Measurements from ENCODE around the gene EGF. TPM values are rescaled to one million over a fixed set of nuclear protein-coding genes. Genes with fewer than 3 reads are reported as not detected.

EGF gene
- total RNA-seq, 1 experiment from 2014 or later = 0.25 TPM

- no peaks in the 10 kb centered on the region for H3K36me3 ChIP-seq (ENCODE audit: control insufficient read depth, insufficient read depth, low read length)
- BruUV-seq (replicated peaks) = no TSS peak
- no peak for DNase-seq
- ChIA-PET POLR2A (no interaction called here), CTCF (no interaction called here)
- H3K27me3 Mint-ChIP-seq (ENCODE audit: insufficient read depth, unreplicated experiment) = no peaks in the 10 kb centered on the region
- no peak for TF ChIP-seq CTCF (IDR thresholded peaks at IDR 0.05; ENCODE audit: insufficient read depth in 1 of 2, low read depth in 1 of 2, low read length in 1 of 2, severe bottlenecking in 1 of 2, unreplicated experiment in 1 of 2)
- no peaks in the 10 kb centered on the region for H3K9me3 Mint-ChIP-seq (ENCODE audit: unreplicated experiment)
- no peaks in the 10 kb centered on the region for H3K4me1 ChIP-seq
- no peaks in the 10 kb centered on the region for H3K27me3 ChIP-seq (replicated peaks; ENCODE audit: control insufficient read depth, insufficient read depth, low read length)
- H3K27ac Mint-ChIP-seq (ENCODE audit: unreplicated experiment) = no peak overlapping the region
- no peak overlapping the region for H3K4me3 ChIP-seq (ENCODE audit: low read depth, low read length)
- no peaks in the 10 kb centered on the region for H3K4me1 Mint-ChIP-seq (ENCODE audit: low read depth, unreplicated experiment)
- H3K4me3 Mint-ChIP-seq (ENCODE audit: unreplicated experiment) = no peak overlapping the region
- H3K36me3 Mint-ChIP-seq (ENCODE audit: insufficient read depth, unreplicated experiment) = no peaks in the 10 kb centered on the region
- no peaks in the 10 kb centered on the region for H3K9me3 ChIP-seq
- intact Hi-C loops (cut with micrococcal nuclease; ENCODE audit: unreplicated experiment) = no loop called here
Observed at GRCh38 chr4:110014233-110014632, 101.5 kb downstream of the EGF start.

GRCh38 chr4:110019153-110019552 is 106.5 kb downstream of the EGF start:
- ChIA-PET POLR2A (no interaction called here), CTCF (interaction anchor here (0.6 kb wide), 1 partner anchor 17 kb away, joined by 4 read pairs; no protein-coding TSS in a partner anchor)
- Mint-ChIP-seq H3K4me3 (ENCODE audit: unreplicated experiment) (no peak overlapping the region), H3K27me3 (ENCODE audit: insufficient read depth, unreplicated experiment) (no peaks in the 10 kb centered on the region), H3K27ac (ENCODE audit: unreplicated experiment) (no peak overlapping the region), H3K4me1 (ENCODE audit: low read depth, unreplicated experiment) (peaks cover 17% of the 10 kb centered on the region), H3K9me3 (ENCODE audit: unreplicated experiment) (no peaks in the 10 kb centered on the region), H3K36me3 (ENCODE audit: insufficient read depth, unreplicated experiment) (peaks cover 8% of the 10 kb centered on the region)
- Histone ChIP-seq H3K4me3 (ENCODE audit: low read depth, low read length) (no peak overlapping the region), H3K27me3 (replicated peaks; ENCODE audit: control insufficient read depth, insufficient read depth, low read length) (no peaks in the 10 kb centered on the region), H3K9me3 (no peaks in the 10 kb centered on the region), H3K36me3 (ENCODE audit: control insufficient read depth, insufficient read depth, low read length) (no peaks in the 10 kb centered on the region), H3K4me1 (peaks cover 18% of the 10 kb centered on the region)
- intact Hi-C loops (cut with micrococcal nuclease; ENCODE audit: unreplicated experiment) = no loop called here
- TF ChIP-seq CTCF (IDR thresholded peaks at IDR 0.05; ENCODE audit: insufficient read depth in 1 of 2, low read depth in 1 of 2, low read length in 1 of 2, severe bottlenecking in 1 of 2, unreplicated experiment in 1 of 2) = no peak
- DNase-seq = no peak
- BruUV-seq (replicated peaks) = no TSS peak

- no peaks in the 10 kb centered on the region for H3K9me3 Mint-ChIP-seq (ENCODE audit: unreplicated experiment)
- H3K4me1 Mint-ChIP-seq (ENCODE audit: low read depth, unreplicated experiment) = peaks cover 17% of the 10 kb centered on the region
- Histone ChIP-seq H3K9me3 (no peaks in the 10 kb centered on the region), H3K4me1 (peaks cover 18% of the 10 kb centered on the region), H3K4me3 (ENCODE audit: low read depth, low read length) (no peak overlapping the region), H3K36me3 (ENCODE audit: control insufficient read depth, insufficient read depth, low read length) (no peaks in the 10 kb centered on the region), H3K27me3 (replicated peaks; ENCODE audit: control insufficient read depth, insufficient read depth, low read length) (no peaks in the 10 kb centered on the region)
- peak overlapping the region; percentile 39 for H3K4me3 Mint-ChIP-seq (ENCODE audit: unreplicated experiment)
- H3K36me3 Mint-ChIP-seq (ENCODE audit: insufficient read depth, unreplicated experiment) = peaks cover 8% of the 10 kb centered on the region
- peak; percentile 22 to 40 for DNase-seq
- ChIA-PET POLR2A (no interaction called here), CTCF (interaction anchor here (1.0 kb wide), 1 partner anchor 14 kb away, joined by 3 read pairs; no protein-coding TSS in a partner anchor)
- no TSS peak for BruUV-seq (replicated peaks)
- intact Hi-C loops (cut with micrococcal nuclease; ENCODE audit: unreplicated experiment) = no loop called here
- TF ChIP-seq CTCF (IDR thresholded peaks at IDR 0.05; ENCODE audit: insufficient read depth in 1 of 2, low read depth in 1 of 2, low read length in 1 of 2, severe bottlenecking in 1 of 2, unreplicated experiment in 1 of 2) = no peak
- H3K27ac Mint-ChIP-seq (ENCODE audit: unreplicated experiment) = peak overlapping the region; percentile 90
- H3K27me3 Mint-ChIP-seq (ENCODE audit: insufficient read depth, unreplicated experiment) = no peaks in the 10 kb centered on the region
Observed at GRCh38 chr4:110020139-110020538, 107.5 kb downstream of the EGF start.
